K562 (cell line): ENCODE data around the gene MRPL30. TPM values are rescaled to one million over a fixed set of nuclear protein-coding genes. Genes with fewer than 3 reads are reported as not detected.

ENCODE experiments used
- CHD1 ChIP-seq: fragments of 200-600 bp; sonication (generic); IDR thresholded peaks from one replicate; pipeline ENCODE4 v1.6.1; 2012; ENCODE audit warnings: mild to moderate bottlenecking, moderate library complexity, low read length, inconsistent platforms
- CLOCK ChIP-seq: fragments of 250-450 bp; sonication (Bioruptor Pico); IDR thresholded peaks from 2 replicates; pipeline ENCODE4 v1.4.0; 2020; ENCODE audit warnings: mild to moderate bottlenecking, moderate library complexity, borderline replicate concordance
- CTBP1 ChIP-seq: fragments of 450-650 bp; IDR thresholded peaks from 2 replicates; pipeline ENCODE4 v1.6.1; 2016; ENCODE audit warnings: borderline replicate concordance
- ELF4 ChIP-seq: fragments of 450-650 bp; formaldehyde crosslinking; IDR thresholded peaks from 2 replicates; pipeline ENCODE4 v1.4.0; 2022; ENCODE audit warnings: missing genetic modification characterization
- FOSL1 ChIP-seq: fragments of 200-800 bp; sonication (Bioruptor generic); conservative IDR thresholded peaks from 2 replicates; pipeline ENCODE4 v1.6.1; 2016; ENCODE audit warnings: missing genetic modification characterization, missing compliant biosample characterization
- GATA2 ChIP-seq: sonication (generic); formaldehyde crosslinking; IDR thresholded peaks from 2 replicates; pipeline ENCODE4 v1.4.0; 2020; ENCODE audit warnings: mild to moderate bottlenecking, missing genetic modification reagents
- HDAC6 ChIP-seq: IDR thresholded peaks from 2 replicates; pipeline ENCODE4 v1.6.1; 2012; ENCODE audit warnings: low read depth, mild to moderate bottlenecking, control low read depth, inconsistent platforms, low read length, moderate library complexity
- KDM4B ChIP-seq, 2 experiments: fragments of 450-650 bp in 1 of 2; sonication (generic) in 1 of 2; IDR thresholded peaks; 2 replicates each; pipeline ENCODE4 v1.6.1; 2016 to 2017; ENCODE audit warnings: borderline replicate concordance in 2 of 2, antibody characterized with exemption in 1 of 2, low read depth in 1 of 2, mild to moderate bottlenecking in 1 of 2
- KLF13 ChIP-seq: fragments of 450-650 bp; IDR thresholded peaks from 2 replicates; pipeline ENCODE4 v1.6.1; 2016; ENCODE audit warnings: missing genetic modification characterization, low read depth, mild to moderate bottlenecking, missing compliant biosample characterization, moderate library complexity, borderline replicate concordance
- MAFF ChIP-seq: IDR thresholded peaks from 2 replicates; pipeline ENCODE4 v1.6.1; 2012; ENCODE audit warnings: low read length, improper control_type of control experiment
- NCOA1 ChIP-seq: fragments of 450-650 bp; IDR thresholded peaks from 2 replicates; pipeline ENCODE4 v1.6.1; 2016; ENCODE audit warnings: low read depth
- NCOA2 ChIP-seq, 2 experiments: fragments of 450-650 bp; IDR thresholded peaks; 2 replicates each; pipeline ENCODE4 v1.6.1; 2018; ENCODE audit warnings: mild to moderate bottlenecking in 2 of 2, moderate library complexity in 1 of 2; ENCODE audit not compliant: partially characterized antibody in 2 of 2
- SAP30 ChIP-seq: fragments of 200-600 bp; sonication (generic); IDR thresholded peaks from 2 replicates; pipeline ENCODE4 v1.6.1; 2012; ENCODE audit warnings: borderline replicate concordance, low read depth, mild to moderate bottlenecking, moderate library complexity, low read length, control low read depth, inconsistent platforms; ENCODE audit not compliant: insufficient read depth, poor library complexity, severe bottlenecking
- SREBF2 ChIP-seq: sonication (generic); formaldehyde crosslinking; IDR thresholded peaks from 2 replicates; pipeline ENCODE4 v1.4.0; 2020; ENCODE audit warnings: mild to moderate bottlenecking, missing genetic modification reagents
- THRB ChIP-seq: fragments of 450-650 bp; formaldehyde crosslinking; conservative IDR thresholded peaks from 2 replicates; pipeline ENCODE4 v1.4.0; 2022; ENCODE audit warnings: mild to moderate bottlenecking, missing genetic modification characterization
- ZNF311 ChIP-seq: fragments of 250-450 bp; sonication (Bioruptor Pico); IDR thresholded peaks from 2 replicates; pipeline ENCODE4 v1.4.0; 2020; ENCODE audit warnings: mild to moderate bottlenecking, moderate library complexity
- ZNF324 ChIP-seq: fragments of 250-450 bp; sonication (Bioruptor Pico); IDR thresholded peaks from 2 replicates; pipeline ENCODE4 v1.4.0; 2020; ENCODE audit warnings: mild to moderate bottlenecking
- ZNF583 ChIP-seq: fragments of 250-450 bp; sonication (Bioruptor Pico); IDR thresholded peaks from 2 replicates; pipeline ENCODE4 v1.4.0; 2020
- ZNF780A ChIP-seq: fragments of 250-450 bp; sonication (Bioruptor Pico); IDR thresholded peaks from 2 replicates; pipeline ENCODE4 v1.5.0; 2021; ENCODE audit warnings: mild to moderate bottlenecking
- polyA plus RNA-seq, 8 experiments: library from polyadenylated mRNA; depleted of rRNA in 4 of 8; stranded (reverse) in 5 of 8; unstranded in 3 of 8; fragments of >200 nt; fragmentation: Nextera tagmentation in 2 of 8; fragmentation: Illumina TruSeq in 1 of 8; extraction: Ambion mirVana in 2 of 8; extraction: Trizol in 1 of 8; gene quantifications; 2 replicates each; pipeline versions ENCODE4 v1.2.1 to v1.2.3, GENCODE V29; 2011 to 2014; ENCODE audit warnings: inconsistent platforms in 1 of 8, missing spikeins in 1 of 8
- total RNA-seq, 7 experiments: library from RNA; depleted of rRNA in 6 of 7; stranded (reverse); fragments of >200 nt in 6 of 7; fragmentation: Illumina TruSeq in 2 of 7; extraction: Trizol in 2 of 7; gene quantifications; 2 replicates each; pipeline versions ENCODE4 v1.2.1 to v1.2.3, GENCODE V29; 2011 to 2021; ENCODE audit warnings: low replicate concordance in 1 of 7
- TF ChIP-seq, protein P1 (sequence below): fragments of 250-450 bp; sonication (Bioruptor Pico); IDR thresholded peaks from 2 replicates; pipeline ENCODE4 v1.6.1; 2021; ENCODE audit warnings: mild to moderate bottlenecking
- TF ChIP-seq, protein P2 (sequence below), 3 experiments: IDR thresholded peaks in 2 of 3; conservative IDR thresholded peaks in 1 of 3; 2 replicates each; pipeline ENCODE4 v1.5.1; 2011 to 2012; ENCODE audit warnings: low read length in 3 of 3, mild to moderate bottlenecking in 3 of 3, control low read depth in 2 of 3, improper control_type of control experiment in 1 of 3, inconsistent platforms in 1 of 3, low read depth in 1 of 3, mixed read lengths in 1 of 3, moderate library complexity in 1 of 3; ENCODE audit not compliant: insufficient read depth in 2 of 3

The MRPL30 gene
- total and polyA plus RNA-seq, 9 of the 15 experiments (the other 6 are each of a cell fraction or from before 2014, with no cell fraction given), result 63.3 to 130 (median 87.0) TPM

GRCh38 chr2:99180755-99181623, at the start of gene MRPL30, which contains the start of gene MITD1 (continued):
- TF ChIP-seq THRB (CRISPR knock-in tag) (no peak), ZNF324 (CRISPR knock-in tag) (peak; percentile 41; the same call in 1 of the 2 replicates), HDAC6 (no peak), NCOA2 (IDR thresholded peaks at IDR 0.05; ENCODE audit: partially characterized antibody in 2 of 2) (no peak), ZNF583 (CRISPR knock-in tag) (no peak), ZNF780A (CRISPR knock-in tag) (no peak), CHD1 (no peak), CTBP1 (peak; percentile 83), KDM4B (IDR thresholded peaks at IDR 0.05; ENCODE audit: borderline replicate concordance in 2 of 2, low read depth in 1 of 2) (no peak), ELF4 (CRISPR knock-in tag) (0 out of 2 replicates have a peak, but pooled peaks have one; percentile 35), FOSL1 (tag) (no peak), MAFF (no peak), CLOCK (CRISPR knock-in tag) (no peak), SAP30 (peak; percentile 78), NCOA1 (peak; percentile 99), GATA2 (no peak), ZNF311 (CRISPR knock-in tag) (no peak), KLF13 (tag) (no peak), SREBF2 (CRISPR knock-in tag) (no peak)
- TF ChIP-seq, protein P1, sequence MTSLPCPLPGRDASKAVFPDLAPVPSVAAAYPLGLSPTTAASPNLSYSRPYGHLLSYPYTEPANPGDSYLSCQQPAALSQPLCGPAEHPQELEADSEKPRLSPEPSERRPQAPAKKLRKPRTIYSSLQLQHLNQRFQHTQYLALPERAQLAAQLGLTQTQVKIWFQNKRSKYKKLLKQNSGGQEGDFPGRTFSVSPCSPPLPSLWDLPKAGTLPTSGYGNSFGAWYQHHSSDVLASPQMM, result no peak
- TF ChIP-seq, protein P2, sequence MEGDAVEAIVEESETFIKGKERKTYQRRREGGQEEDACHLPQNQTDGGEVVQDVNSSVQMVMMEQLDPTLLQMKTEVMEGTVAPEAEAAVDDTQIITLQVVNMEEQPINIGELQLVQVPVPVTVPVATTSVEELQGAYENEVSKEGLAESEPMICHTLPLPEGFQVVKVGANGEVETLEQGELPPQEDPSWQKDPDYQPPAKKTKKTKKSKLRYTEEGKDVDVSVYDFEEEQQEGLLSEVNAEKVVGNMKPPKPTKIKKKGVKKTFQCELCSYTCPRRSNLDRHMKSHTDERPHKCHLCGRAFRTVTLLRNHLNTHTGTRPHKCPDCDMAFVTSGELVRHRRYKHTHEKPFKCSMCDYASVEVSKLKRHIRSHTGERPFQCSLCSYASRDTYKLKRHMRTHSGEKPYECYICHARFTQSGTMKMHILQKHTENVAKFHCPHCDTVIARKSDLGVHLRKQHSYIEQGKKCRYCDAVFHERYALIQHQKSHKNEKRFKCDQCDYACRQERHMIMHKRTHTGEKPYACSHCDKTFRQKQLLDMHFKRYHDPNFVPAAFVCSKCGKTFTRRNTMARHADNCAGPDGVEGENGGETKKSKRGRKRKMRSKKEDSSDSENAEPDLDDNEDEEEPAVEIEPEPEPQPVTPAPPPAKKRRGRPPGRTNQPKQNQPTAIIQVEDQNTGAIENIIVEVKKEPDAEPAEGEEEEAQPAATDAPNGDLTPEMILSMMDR (IDR thresholded peaks at IDR 0.05 in 2 of 3, conservative IDR thresholded peaks at IDR 0.05 in 1 of 3; ENCODE audit: insufficient read depth in 2 of 3, low read depth in 1 of 3, low read length in 3 of 3), result peak in 1 of 3 experiments; percentile 13; a peak in 1 of 6 replicates
